Duodenal mucosa (tissue), 2 donors: ENCODE measurements around the gene CYP2C9.
"Not testable (repeated sequence)": the region's sequence is repeated elsewhere in the genome, so short reads cannot be mapped to it uniquely, and the experiment has no call there.

Experiments used
- H3K27ac ChIP-seq: one replicate; pipeline ENCODE4 v1.7.0; 2013; ENCODE audit warnings: low read depth, low read length
- H3K27me3 ChIP-seq, 2 donors: one replicate each; pipeline ENCODE4 v1.7.0; 2013; ENCODE audit warnings: low read length in 2 of 2, control low read depth in 1 of 2; ENCODE audit not compliant: insufficient read depth in 2 of 2, control insufficient read depth in 1 of 2
- H3K36me3 ChIP-seq, 2 donors: one replicate each; pipeline ENCODE4 v1.7.0; 2013; ENCODE audit warnings: low read length in 2 of 2, control low read depth in 1 of 2; ENCODE audit not compliant: insufficient read depth in 2 of 2, control insufficient read depth in 1 of 2
- H3K4me1 ChIP-seq, 2 donors: one replicate each; pipeline ENCODE4 v1.7.0; 2013; ENCODE audit warnings: low read length in 2 of 2, control low read depth in 1 of 2; ENCODE audit not compliant: insufficient read depth in 2 of 2, control insufficient read depth in 1 of 2
- H3K4me3 ChIP-seq, 2 donors: one replicate each; pipeline ENCODE4 v1.7.0; 2013; ENCODE audit warnings: low read length in 2 of 2, low read depth in 1 of 2
- H3K9ac ChIP-seq, 2 donors: one replicate each; pipeline ENCODE4 v1.7.0; 2013; ENCODE audit warnings: low read length in 2 of 2, low read depth in 1 of 2
- H3K9me3 ChIP-seq, 2 donors: one replicate each; pipeline ENCODE4 v1.7.0; 2013; ENCODE audit warnings: low read length in 2 of 2, control low read depth in 1 of 2; ENCODE audit not compliant: control insufficient read depth in 1 of 2

Gene CYP2C9

GRCh38 chr10:94946181-94946580, 7.7 kb downstream of the CYP2C9 start:
- peaks cover 5 to 18% of the 10 kb centered on the region in 2 donors for H3K9me3 ChIP-seq
- H3K4me3 ChIP-seq, H3K9ac ChIP-seq, H3K36me3 ChIP-seq, H3K27me3 ChIP-seq, H3K27ac ChIP-seq, H3K4me1 ChIP-seq: not testable (repeated sequence)

- Histone ChIP-seq H3K36me3 (no peaks in the 10 kb centered on the region), H3K27ac (no peak overlapping the region), H3K4me1 (no peaks in the 10 kb centered on the region), H3K4me3 (no peak overlapping the region), H3K9ac (no peak overlapping the region), H3K27me3 (no peaks in the 10 kb centered on the region), H3K9me3 (no peaks in the 10 kb centered on the region)
Observed at GRCh38 chr10:94963901-94964300, 25.4 kb downstream of the CYP2C9 start.

- Histone ChIP-seq H3K27ac (no peak overlapping the region), H3K36me3 (peaks cover 5 to 13% of the 10 kb centered on the region in 2 donors), H3K4me1 (no peaks in the 10 kb centered on the region), H3K27me3 (no peaks in the 10 kb centered on the region), H3K9me3 (peaks cover 0 to under 1% of the 10 kb centered on the region in 2 donors), H3K4me3 (no peak overlapping the region), H3K9ac (no peak overlapping the region)
Observed at GRCh38 chr10:94983555-94983954, 45.1 kb downstream of the CYP2C9 start.

- Histone ChIP-seq H3K4me3 (no peak overlapping the region), H3K4me1 (no peaks in the 10 kb centered on the region), H3K36me3 (peaks cover 0 to 14% of the 10 kb centered on the region in 2 donors), H3K27ac (no peak overlapping the region), H3K27me3 (no peaks in the 10 kb centered on the region), H3K9me3 (peaks cover 14 to 20% of the 10 kb centered on the region in 2 donors), H3K9ac (no peak overlapping the region)
Observed at GRCh38 chr10:94989192-94989591, 50.7 kb downstream of the CYP2C9 start.

GRCh38 chr10:94991243-94991888, 52.9 kb downstream of the CYP2C9 start:
- Histone ChIP-seq H3K4me1 (no peaks in the 10 kb centered on the region), H3K27ac (no peak overlapping the region), H3K4me3 (no peak overlapping the region), H3K27me3 (no peaks in the 10 kb centered on the region), H3K9ac (no peak overlapping the region), H3K36me3 (peaks cover 0 to 14% of the 10 kb centered on the region in 2 donors), H3K9me3 (peaks cover 14 to 20% of the 10 kb centered on the region in 2 donors)

- Histone ChIP-seq H3K36me3 (peaks cover 0 to 5% of the 10 kb centered on the region in 2 donors), H3K27ac (no peak overlapping the region), H3K4me1 (no peaks in the 10 kb centered on the region), H3K9ac (no peak overlapping the region), H3K27me3 (no peaks in the 10 kb centered on the region), H3K9me3 (peaks cover 14 to 20% of the 10 kb centered on the region in 2 donors), H3K4me3 (no peak overlapping the region)
Observed at GRCh38 chr10:94992811-94993210, 54.4 kb downstream of the CYP2C9 start.

- Histone ChIP-seq H3K27me3 (no peaks in the 10 kb centered on the region), H3K27ac (no peak overlapping the region), H3K9ac (no peak overlapping the region), H3K9me3 (no peaks in the 10 kb centered on the region), H3K4me1 (no peaks in the 10 kb centered on the region), H3K4me3 (no peak overlapping the region), H3K36me3 (no peaks in the 10 kb centered on the region)
Observed at GRCh38 chr10:94997741-94998174, 59.3 kb downstream of the CYP2C9 start.

- H3K4me1 ChIP-seq, result no peaks in the 10 kb centered on the region
- no peaks in the 10 kb centered on the region for H3K9me3 ChIP-seq
- no peak overlapping the region for H3K9ac ChIP-seq
Observed at GRCh38 chr10:95026461-95026860, 88.0 kb downstream of the CYP2C9 start.

GRCh38 chr10:95031656-95032055, 93.2 kb downstream of the CYP2C9 start:
- H3K27me3 ChIP-seq, result no peaks in the 10 kb centered on the region
- H3K9me3 ChIP-seq, result no peaks in the 10 kb centered on the region
- no peaks in the 10 kb centered on the region for H3K36me3 ChIP-seq
- no peak overlapping the region for H3K9ac ChIP-seq
- H3K4me3 ChIP-seq, result no peak overlapping the region
- no peak overlapping the region for H3K27ac ChIP-seq
- no peaks in the 10 kb centered on the region for H3K4me1 ChIP-seq

More at GRCh38 chr10:95026461-95026860, 88.0 kb downstream of the CYP2C9 start:
- Histone ChIP-seq H3K27ac (no peak overlapping the region), H3K36me3 (no peaks in the 10 kb centered on the region), H3K4me3 (no peak overlapping the region), H3K27me3 (no peaks in the 10 kb centered on the region)

GRCh38 chr10:95034401-95034800, 95.9 kb downstream of the CYP2C9 start:
- H3K9ac ChIP-seq, result no peak overlapping the region
- H3K9me3 ChIP-seq, result no peaks in the 10 kb centered on the region
- H3K27ac ChIP-seq, result no peak overlapping the region
- H3K4me1 ChIP-seq, result no peaks in the 10 kb centered on the region
- H3K36me3 ChIP-seq, result no peaks in the 10 kb centered on the region
- H3K4me3 ChIP-seq, result no peak overlapping the region
- no peaks in the 10 kb centered on the region for H3K27me3 ChIP-seq
